ENCODE results near the gene NHLRC1.

Gene NHLRC1

GRCh38 chr6:18087396-18088165, 34.9 kb downstream of the NHLRC1 start:
- no peak for DNase-seq (ENCODE audit: low read depth in 2 of 2)

- DNase-seq (ENCODE audit: low read depth in 2 of 2), result no peak
Observed at GRCh38 chr6:18081025-18081668, 41.3 kb downstream of the NHLRC1 start.

DNA sequence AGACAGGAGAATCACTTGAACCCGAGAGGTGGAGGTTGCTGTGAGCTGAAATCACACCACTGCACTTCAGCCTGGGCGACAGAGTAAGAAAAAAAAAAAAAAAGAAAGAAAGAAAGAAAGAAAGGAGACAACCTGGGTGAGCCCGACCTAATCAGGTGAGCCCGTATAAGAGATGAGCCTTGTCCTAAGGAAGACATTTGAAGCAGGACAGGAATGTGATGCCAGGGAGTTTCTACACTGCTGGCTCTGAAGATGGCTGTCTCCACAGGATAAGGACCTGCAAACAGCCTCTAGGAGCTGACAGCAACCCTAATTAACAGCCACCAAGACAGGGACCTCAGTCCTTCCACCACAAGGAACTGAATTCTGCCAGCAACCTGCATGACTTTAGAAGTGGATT, 41.9 kb downstream of the NHLRC1 start:
- DNase-seq (ENCODE audit: low read depth in 2 of 2), result no peak

DNA sequence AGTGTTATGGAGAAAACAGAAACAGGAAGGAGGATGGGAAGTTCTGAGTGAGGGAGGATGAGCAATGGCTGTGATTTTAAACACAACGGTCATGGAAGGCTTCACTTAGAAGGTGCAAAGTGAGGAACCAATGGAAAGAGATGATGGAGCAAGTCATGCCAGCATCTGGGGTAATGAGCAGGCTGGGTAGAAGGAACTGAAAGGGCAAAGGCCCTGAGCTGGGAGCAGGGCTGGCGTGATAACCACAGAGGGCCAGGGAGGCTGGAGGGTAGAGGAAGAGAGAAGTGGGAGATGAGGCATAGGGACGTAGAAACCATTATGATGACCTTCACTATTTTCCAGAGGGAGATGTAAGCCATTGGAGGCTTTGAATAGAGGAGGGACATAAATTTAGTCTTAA, 43.6 kb downstream of the NHLRC1 start:
- no peak for DNase-seq (ENCODE audit: low read depth in 2 of 2)

- no peak for DNase-seq (ENCODE audit: low read depth in 2 of 2)
Observed at GRCh38 chr6:18076231-18076630, 46.2 kb downstream of the NHLRC1 start.

DNA sequence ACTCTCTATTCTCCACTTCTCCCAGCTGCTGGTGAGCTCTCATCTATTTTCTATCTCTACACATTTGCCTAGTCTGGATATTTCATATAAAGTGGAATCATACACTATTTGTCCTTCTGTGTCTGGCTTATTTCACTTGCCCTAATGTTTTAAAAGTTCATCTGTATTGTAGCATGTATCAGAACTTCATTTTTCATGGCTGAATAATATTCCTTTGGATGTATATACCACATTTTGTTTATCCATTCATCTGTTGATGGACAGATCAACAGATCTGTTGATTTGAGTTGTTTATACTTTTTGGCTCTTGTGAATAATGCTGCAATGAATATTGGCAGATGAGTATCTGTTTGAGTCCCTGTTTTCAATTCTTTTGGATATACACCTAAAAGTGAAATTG, 49.6 kb downstream of the NHLRC1 start:
- DNase-seq (ENCODE audit: low read depth in 2 of 2), result no peak

GRCh38 chr6:18070486-18070885, 52.0 kb downstream of the NHLRC1 start:
- no peak for DNase-seq (ENCODE audit: low read depth in 2 of 2)
